Measurements from ENCODE around the gene GMFB.

DNA sequence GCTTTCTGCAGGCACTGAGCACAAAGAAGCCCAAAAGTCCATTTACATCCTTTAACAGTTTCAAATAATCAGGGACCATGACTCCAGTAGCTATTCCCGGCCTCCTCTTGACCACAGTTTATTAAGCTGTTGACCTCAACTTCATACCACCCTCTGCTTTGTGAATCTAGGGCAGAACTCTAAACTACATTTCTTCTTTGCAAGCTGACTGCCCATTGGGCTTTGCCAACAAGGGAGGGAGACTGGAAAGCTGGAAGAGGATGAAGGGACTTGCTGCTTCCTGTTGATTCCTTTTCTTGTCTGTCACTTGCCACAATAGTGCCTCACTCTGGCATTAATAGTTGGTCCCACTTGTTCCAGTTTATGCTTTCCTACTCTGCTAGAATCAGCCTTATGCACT lies 23.6 kb upstream of the GMFB start:
- TF ChIP-seq, protein P1, sequence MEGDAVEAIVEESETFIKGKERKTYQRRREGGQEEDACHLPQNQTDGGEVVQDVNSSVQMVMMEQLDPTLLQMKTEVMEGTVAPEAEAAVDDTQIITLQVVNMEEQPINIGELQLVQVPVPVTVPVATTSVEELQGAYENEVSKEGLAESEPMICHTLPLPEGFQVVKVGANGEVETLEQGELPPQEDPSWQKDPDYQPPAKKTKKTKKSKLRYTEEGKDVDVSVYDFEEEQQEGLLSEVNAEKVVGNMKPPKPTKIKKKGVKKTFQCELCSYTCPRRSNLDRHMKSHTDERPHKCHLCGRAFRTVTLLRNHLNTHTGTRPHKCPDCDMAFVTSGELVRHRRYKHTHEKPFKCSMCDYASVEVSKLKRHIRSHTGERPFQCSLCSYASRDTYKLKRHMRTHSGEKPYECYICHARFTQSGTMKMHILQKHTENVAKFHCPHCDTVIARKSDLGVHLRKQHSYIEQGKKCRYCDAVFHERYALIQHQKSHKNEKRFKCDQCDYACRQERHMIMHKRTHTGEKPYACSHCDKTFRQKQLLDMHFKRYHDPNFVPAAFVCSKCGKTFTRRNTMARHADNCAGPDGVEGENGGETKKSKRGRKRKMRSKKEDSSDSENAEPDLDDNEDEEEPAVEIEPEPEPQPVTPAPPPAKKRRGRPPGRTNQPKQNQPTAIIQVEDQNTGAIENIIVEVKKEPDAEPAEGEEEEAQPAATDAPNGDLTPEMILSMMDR (IDR thresholded peaks at IDR 0.05): no peak
- no peak for TF ChIP-seq POLR2A (IDR thresholded peaks at IDR 0.05)
